ENCODE data around the gene IQCH. TPM values are rescaled to one million over a fixed set of nuclear protein-coding genes. Genes with fewer than 3 reads are reported as not detected.

IQCH gene
- total and polyA plus RNA-seq, 9 donors = 0.54 to 10.0 (median 0.84) TPM

GRCh38 chr15:67480741-67481140 lies 226.2 kb downstream of the IQCH start:
- Histone ChIP-seq H3K27me3 (no peaks in the 10 kb centered on the region), H3K4me3 (no peak overlapping the region), H3K36me3 (no peaks in the 10 kb centered on the region), H3K9me3 (no peaks in the 10 kb centered on the region), H3K4me1 (ENCODE audit: insufficient read depth) (no peaks in the 10 kb centered on the region), H3K27ac (no peak overlapping the region)
- intact Hi-C loops (cut with DNase I) = no loop called here
- TF ChIP-seq, protein P1, sequence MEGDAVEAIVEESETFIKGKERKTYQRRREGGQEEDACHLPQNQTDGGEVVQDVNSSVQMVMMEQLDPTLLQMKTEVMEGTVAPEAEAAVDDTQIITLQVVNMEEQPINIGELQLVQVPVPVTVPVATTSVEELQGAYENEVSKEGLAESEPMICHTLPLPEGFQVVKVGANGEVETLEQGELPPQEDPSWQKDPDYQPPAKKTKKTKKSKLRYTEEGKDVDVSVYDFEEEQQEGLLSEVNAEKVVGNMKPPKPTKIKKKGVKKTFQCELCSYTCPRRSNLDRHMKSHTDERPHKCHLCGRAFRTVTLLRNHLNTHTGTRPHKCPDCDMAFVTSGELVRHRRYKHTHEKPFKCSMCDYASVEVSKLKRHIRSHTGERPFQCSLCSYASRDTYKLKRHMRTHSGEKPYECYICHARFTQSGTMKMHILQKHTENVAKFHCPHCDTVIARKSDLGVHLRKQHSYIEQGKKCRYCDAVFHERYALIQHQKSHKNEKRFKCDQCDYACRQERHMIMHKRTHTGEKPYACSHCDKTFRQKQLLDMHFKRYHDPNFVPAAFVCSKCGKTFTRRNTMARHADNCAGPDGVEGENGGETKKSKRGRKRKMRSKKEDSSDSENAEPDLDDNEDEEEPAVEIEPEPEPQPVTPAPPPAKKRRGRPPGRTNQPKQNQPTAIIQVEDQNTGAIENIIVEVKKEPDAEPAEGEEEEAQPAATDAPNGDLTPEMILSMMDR (IDR thresholded peaks at IDR 0.05) = no peak
- WGBS, 3 donors = 39 to 61% (median 44%) methylated on average over 1 of the region's 1 CpG
- no peak for DNase-seq

- no peak overlapping the region for H3K27ac ChIP-seq
- intact Hi-C loops (cut with DNase I) = no loop called here
- no peaks in the 10 kb centered on the region for H3K36me3 ChIP-seq
- H3K27me3 ChIP-seq = no peaks in the 10 kb centered on the region
- no peaks in the 10 kb centered on the region for H3K9me3 ChIP-seq
- WGBS, 3 donors = 91 to 96% (median 92%) methylated on average over 2 of the region's 2 CpGs
- H3K4me1 ChIP-seq (ENCODE audit: insufficient read depth) = no peaks in the 10 kb centered on the region
- no peak for TF ChIP-seq POLR2A (IDR thresholded peaks at IDR 0.05)
- H3K4me3 ChIP-seq = no peak overlapping the region
- no peak for DNase-seq
Observed at GRCh38 chr15:67481680-67482079, 227.1 kb downstream of the IQCH start.

DNA sequence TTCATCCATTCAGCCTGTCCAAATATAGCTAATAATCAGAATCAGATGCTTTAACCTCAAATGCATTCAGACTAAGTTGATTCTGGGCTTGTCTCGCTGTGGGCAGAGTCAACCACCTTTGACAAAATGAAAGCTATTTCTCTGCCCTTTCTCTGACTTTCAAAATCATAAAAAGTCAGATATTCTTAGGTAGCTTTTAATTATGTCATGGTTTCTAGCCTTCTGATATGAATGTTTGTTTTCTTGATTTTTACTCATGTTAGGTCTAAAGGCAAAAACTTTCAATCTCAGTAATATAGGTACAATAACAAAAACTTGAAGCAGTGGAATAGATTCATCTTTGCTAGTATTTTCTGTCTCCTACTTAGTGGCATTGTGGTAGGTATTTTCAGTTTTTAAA lies 241.0 kb downstream of the IQCH start:
- H3K4me3 ChIP-seq = no peak overlapping the region
- no peaks in the 10 kb centered on the region for H3K9me3 ChIP-seq
- H3K27me3 ChIP-seq = no peaks in the 10 kb centered on the region
- H3K27ac ChIP-seq = no peak overlapping the region
- TF ChIP-seq, protein P1 (IDR thresholded peaks at IDR 0.05) = no peak
- no peak for TF ChIP-seq EP300 (IDR thresholded peaks at IDR 0.05)
- TF ChIP-seq POLR2A (IDR thresholded peaks at IDR 0.05) = no peak
- H3K36me3 ChIP-seq = no peaks in the 10 kb centered on the region
- no peak for DNase-seq
- 97 to 99% (median 98%) methylated on average over 1 of the region's 1 CpG for WGBS, 3 donors
- no peaks in the 10 kb centered on the region for H3K4me1 ChIP-seq (ENCODE audit: insufficient read depth)
- intact Hi-C loops (cut with DNase I) = no loop called here

DNA sequence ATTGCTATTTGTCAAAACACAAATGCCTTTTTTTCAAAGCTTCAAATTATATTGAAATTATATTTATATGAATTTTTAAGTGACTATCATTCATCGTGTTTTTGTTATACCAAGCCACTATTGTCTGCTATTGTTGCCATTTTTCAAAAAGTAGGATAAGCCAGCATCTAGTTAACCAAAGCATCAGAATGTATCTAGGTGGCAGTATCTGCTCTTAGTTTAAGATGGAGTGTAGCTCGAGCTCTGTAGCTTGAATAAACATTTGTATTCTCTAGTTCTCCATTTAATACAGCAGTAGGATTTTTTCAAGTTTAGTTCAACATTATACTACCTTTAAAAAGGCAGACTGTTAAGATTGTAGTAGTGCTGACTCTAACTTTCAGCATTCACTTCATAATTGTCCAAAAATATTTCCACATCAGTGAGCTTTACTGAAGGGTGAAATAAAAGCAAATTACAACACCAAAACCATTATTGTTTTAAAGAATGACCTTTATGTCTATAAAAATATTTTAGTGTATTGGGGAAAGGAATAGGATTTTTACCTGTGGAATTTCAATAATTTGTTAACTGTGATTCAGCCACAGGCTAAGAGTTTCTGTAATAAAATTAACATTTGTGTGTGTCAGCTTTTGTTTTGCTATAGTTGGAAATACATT lies 246.7 kb downstream of the IQCH start:
- Histone ChIP-seq H3K4me3 (no peak overlapping the region), H3K4me1 (ENCODE audit: insufficient read depth) (no peaks in the 10 kb centered on the region), H3K27ac (no peak overlapping the region), H3K36me3 (no peaks in the 10 kb centered on the region), H3K27me3 (no peaks in the 10 kb centered on the region), H3K9me3 (no peaks in the 10 kb centered on the region)
- 15 to 23% (median 22%) methylated on average over 2 of the region's 2 CpGs for WGBS, 3 donors
- no peak for DNase-seq
- intact Hi-C loops (cut with DNase I) = loop anchor here in 2 of 4 donors (10.0 kb wide), 1 partner anchor 333 kb away; no protein-coding TSS in a partner anchor
- TF ChIP-seq, protein P1 (IDR thresholded peaks at IDR 0.05) = no peak
- TF ChIP-seq POLR2A (IDR thresholded peaks at IDR 0.05) = no peak
- TF ChIP-seq EP300 (IDR thresholded peaks at IDR 0.05) = no peak

DNA sequence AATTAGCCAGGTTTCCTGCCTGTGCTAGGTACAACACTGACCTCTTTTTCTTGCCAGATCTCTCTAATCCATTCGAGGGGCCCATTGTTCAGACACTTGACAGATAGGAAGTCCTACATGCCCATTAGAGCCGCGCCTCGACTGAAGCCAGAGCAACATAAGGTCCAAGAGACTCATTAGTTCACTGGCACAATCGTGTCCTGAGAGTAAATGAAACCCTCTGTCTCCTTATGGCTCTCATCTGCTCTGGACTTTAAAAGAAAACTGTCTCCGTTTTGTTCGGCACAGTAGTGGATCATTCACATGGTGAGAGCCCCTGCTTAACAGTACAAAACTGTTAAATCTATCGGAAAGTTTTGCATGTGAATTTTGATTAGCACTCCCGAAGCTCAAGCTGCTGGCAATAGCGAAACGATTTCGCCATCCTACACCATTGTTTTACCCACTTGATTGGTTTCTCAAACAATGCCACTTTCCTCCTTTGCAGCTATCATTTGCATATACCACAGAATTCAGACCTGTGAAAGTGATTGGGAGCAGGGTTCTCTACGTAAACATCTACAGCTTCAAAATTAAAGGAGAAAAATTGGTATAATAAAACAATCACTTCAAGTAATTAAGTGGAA lies 247.4 kb downstream of the IQCH start:
- no peaks in the 10 kb centered on the region for H3K36me3 ChIP-seq
- no peaks in the 10 kb centered on the region for H3K27me3 ChIP-seq
- no peak overlapping the region for H3K4me3 ChIP-seq
- H3K9me3 ChIP-seq = no peaks in the 10 kb centered on the region
- no peak for DNase-seq
- H3K4me1 ChIP-seq (ENCODE audit: insufficient read depth) = no peaks in the 10 kb centered on the region
- TF ChIP-seq, protein P1 (IDR thresholded peaks at IDR 0.05) = no peak
- TF ChIP-seq POLR2A (IDR thresholded peaks at IDR 0.05) (no peak), EP300 (IDR thresholded peaks at IDR 0.05) (no peak)
- 74 to 79% (median 76%) methylated on average over 13 of the region's 13 CpGs for WGBS, 3 donors
- intact Hi-C loops (cut with DNase I) = loop anchor here in 2 of 4 donors (10.0 kb wide), 1 partner anchor 333 kb away; no protein-coding TSS in a partner anchor
- H3K27ac ChIP-seq = no peak overlapping the region
